RKO (cell line): Measurements from ENCODE around the gene WDR20.
"Not testable (repeated sequence)": the region's sequence is repeated elsewhere in the genome, so short reads cannot be mapped to it uniquely, and the experiment has no call there.

Source experiments
- DNase-seq: peaks from one replicate; pipeline ENCODE4 v3.0.0-alpha.2; 2016; ENCODE audit warnings: low spot score

The WDR20 gene

GRCh38 chr14:102171173-102172020, 31.7 kb downstream of the WDR20 start:
- DNase-seq, result peak; percentile 30

- DNase-seq, result not testable (repeated sequence)
These were observed 32.2 kb downstream of the WDR20 start for GRCh38 chr14:102172021-102172272.

- not testable (repeated sequence) for DNase-seq
These were observed 33.0 kb downstream of the WDR20 start for GRCh38 chr14:102172721-102173120.

GRCh38 chr14:102177161-102177560, 37.5 kb downstream of the WDR20 start:
- no peak for DNase-seq

GRCh38 chr14:102178806-102179205, 39.1 kb downstream of the WDR20 start:
- DNase-seq, result no peak

GRCh38 chr14:102180248-102180998, 40.7 kb downstream of the WDR20 start:
- no peak for DNase-seq

GRCh38 chr14:102181187-102181586, 41.5 kb downstream of the WDR20 start:
- DNase-seq, result no peak

- DNase-seq, result peak; percentile 88
These were observed 42.5 kb downstream of the WDR20 start for GRCh38 chr14:102182190-102182589.

- peak; percentile 79 for DNase-seq
These were observed 43.4 kb downstream of the WDR20 start for GRCh38 chr14:102182936-102183619.

- no peak for DNase-seq
These were observed 44.2 kb downstream of the WDR20 start for GRCh38 chr14:102183886-102184285.

GRCh38 chr14:102184316-102185035, 44.8 kb downstream of the WDR20 start:
- no peak for DNase-seq

GRCh38 chr14:102185360-102185759, 45.7 kb downstream of the WDR20 start:
- DNase-seq, result no peak

GRCh38 chr14:102187044-102187443, 47.3 kb downstream of the WDR20 start:
- DNase-seq, result peak; percentile 37

- no peak for DNase-seq
These were observed 47.9 kb downstream of the WDR20 start for GRCh38 chr14:102187568-102188001.

GRCh38 chr14:102188187-102188586, 48.5 kb downstream of the WDR20 start:
- DNase-seq, result no peak

GRCh38 chr14:102189874-102190273, 50.2 kb downstream of the WDR20 start:
- no peak for DNase-seq

GRCh38 chr14:102192840-102193502, 53.3 kb downstream of the WDR20 start:
- no peak for DNase-seq

- DNase-seq, result no peak
These were observed 55.2 kb downstream of the WDR20 start for GRCh38 chr14:102194856-102195255.

GRCh38 chr14:102195446-102195845, 55.7 kb downstream of the WDR20 start:
- DNase-seq, result no peak

GRCh38 chr14:102196039-102196901, 56.6 kb downstream of the WDR20 start:
- DNase-seq, result no peak

GRCh38 chr14:102196902-102197230, 57.2 kb downstream of the WDR20 start:
- no peak for DNase-seq
